NCI-H1092 treated with DMSO at 0.1 percent for 48 hours (cell line): ENCODE results near the gene IFNAR2.
"Not testable (repeated sequence)": the region's sequence is repeated elsewhere in the genome, so short reads cannot be mapped to it uniquely, and the experiment has no call there.

Experiments
- DNase-seq: peaks from one replicate; lab custom pipeline; 2025; lab: John Stamatoyannopoulos, UW

IFNAR2 gene

DNA sequence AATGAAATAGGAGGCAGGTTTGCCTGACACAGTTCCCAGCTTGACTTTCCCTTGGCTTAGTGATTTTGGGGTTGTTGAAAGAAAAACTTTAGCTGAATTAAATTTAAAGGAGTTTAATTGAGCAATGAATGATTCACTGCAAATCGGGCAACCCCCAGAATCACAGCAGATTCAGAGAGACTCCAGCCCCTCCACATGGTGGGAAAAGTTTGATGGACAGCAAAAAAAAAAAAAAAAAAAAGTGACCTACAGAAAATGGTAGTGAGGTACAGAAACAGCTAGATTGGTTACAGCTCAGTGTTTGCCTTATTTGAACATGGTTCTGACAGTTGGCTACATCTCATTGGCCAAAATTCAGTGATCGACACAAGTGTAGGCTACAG lies 12.6 kb upstream of the IFNAR2 start:
- DNase-seq: no peak

DNA sequence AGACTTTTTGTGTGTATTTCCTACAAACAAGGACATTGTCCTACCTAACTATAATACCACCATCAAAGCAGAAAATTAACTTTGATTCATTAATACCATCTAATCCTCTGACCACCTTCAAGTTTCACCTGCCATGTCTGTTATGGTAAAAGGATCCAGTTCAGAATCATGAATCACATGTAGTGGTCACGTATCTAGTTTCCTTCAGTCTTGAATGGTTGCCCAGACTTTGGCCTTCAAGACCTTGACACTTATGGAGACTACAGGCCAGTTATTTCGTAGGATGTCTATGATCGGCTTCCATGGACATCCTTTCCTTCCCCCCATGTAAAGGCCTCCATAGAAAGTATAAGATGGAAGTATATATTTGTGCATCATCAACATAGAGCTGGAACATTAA lies 10.4 kb upstream of the IFNAR2 start:
- DNase-seq: no peak

DNA sequence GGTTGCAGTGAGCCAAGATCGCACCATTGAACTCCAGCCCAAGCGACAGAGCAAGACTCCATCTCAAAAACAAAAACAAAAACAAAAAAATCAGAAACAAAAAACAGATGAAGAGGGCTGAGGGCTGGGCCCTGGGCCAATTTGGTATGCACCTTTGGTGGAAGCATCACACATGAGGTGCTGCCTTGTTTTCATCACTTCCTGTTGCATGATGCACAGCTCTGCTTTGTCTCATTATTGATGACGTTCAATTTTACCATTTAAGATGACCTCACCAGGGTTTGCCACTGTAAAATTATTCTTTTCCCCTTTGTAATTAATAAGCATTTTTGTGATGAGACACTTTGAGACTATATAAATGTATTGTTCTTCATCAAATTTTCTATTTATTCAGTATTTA lies 9.8 kb upstream of the IFNAR2 start:
- DNase-seq: no peak

- not testable (repeated sequence) for DNase-seq
Measured at GRCh38 chr21:33225376-33225775, 4.4 kb upstream of the IFNAR2 start.

DNA sequence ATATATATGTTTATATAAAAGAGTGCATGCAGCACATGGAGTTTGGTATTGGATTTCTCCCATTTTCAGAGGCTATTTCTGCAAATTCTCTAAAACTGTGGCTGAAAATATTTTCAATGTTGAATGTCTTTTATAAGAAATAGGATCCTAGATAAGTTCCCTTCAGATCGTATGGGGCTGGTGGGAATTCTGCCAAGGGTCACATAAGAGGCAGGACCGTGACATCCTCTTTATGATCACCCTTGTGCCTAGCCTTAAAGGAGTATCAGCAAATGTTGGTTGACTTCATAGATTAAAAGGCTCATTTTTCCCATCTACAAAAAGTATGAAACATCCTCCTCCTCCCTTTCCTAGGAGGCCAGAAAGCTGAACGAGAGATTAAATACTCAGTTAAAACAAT lies 1.3 kb upstream of the IFNAR2 start:
- DNase-seq: no peak

DNA sequence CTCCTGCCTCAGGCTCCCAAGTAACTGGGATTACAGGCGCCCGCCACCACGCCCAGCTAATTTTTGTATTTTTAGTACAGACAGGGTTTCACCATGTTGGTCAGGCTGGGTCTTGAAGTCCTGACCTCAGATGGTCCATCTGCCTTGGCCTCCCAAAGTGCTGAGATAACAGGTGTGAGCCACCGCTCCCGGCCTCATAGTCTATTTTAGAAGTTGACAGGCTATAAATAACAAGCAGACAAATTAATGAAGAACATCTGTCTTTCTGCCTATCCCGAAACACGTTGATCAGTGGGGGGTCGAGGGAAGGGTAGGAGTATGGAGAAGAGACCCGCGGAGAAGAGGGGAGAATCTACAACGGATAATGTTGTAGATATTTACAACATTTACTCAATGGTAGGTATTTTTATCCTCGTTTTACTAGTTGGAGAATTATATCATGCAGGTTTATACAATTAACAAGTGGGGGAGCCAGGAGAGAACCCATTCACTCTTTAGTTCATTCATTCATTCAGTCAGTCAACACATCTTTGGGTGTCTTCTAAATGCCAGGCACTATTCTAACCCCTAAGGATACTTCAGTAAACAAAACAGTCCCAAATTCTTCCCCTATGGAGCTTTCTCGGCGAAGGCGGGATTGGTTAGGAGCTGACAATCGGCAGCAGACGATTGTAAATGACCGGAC lies 497 bp upstream of the IFNAR2 start:
- no peak for DNase-seq

- DNase-seq: peak; percentile 38
Measured at GRCh38 chr21:33230545-33231324, 997 bp downstream of the IFNAR2 start.

GRCh38 chr21:33231526-33231925 lies 1.8 kb downstream of the IFNAR2 start:
- no peak for DNase-seq

- DNase-seq: no peak
Measured at GRCh38 chr21:33232291-33233034, 2.7 kb downstream of the IFNAR2 start.

DNA sequence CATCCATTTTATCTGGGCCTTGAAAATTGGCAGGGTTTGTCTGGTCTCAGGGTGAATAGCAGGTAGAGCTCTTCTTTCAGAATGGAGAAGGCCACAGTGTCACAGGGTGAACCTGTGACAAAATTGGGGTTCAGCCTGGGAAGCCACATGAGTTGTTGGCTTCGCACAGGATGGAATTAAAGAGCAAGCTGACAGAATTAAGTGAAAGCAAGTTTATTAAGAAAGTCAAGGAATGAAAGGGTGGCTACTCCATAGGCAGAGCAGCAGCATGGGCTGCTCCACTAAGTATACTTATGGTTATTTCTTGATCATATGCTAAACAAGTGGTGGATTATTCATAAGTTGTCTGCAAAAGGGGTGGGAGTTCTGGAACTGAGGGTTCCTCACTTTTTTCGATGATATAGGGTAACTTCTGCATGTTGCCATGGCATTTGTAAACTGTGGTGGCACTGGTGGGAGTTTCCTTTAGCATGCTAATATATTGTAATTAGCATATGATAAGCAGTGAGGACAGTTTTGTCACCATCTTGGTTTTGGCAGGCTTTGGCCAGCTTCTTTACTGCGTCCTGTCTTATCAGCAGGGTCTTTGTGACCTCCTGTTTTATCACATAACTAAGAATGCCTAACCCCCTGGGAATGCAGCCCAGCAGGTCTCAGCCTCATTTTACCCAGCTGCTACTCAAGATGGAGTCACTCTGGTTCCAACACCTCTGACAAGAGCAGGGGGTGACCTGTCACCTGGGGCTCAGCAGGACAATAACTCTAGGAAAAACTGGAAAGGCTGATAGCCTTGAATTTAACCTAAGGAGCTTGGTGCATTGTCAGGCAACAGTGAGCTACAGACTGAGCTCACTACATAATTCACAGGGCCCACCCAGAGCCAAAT lies 5.1 kb downstream of the IFNAR2 start:
- no peak for DNase-seq

DNA sequence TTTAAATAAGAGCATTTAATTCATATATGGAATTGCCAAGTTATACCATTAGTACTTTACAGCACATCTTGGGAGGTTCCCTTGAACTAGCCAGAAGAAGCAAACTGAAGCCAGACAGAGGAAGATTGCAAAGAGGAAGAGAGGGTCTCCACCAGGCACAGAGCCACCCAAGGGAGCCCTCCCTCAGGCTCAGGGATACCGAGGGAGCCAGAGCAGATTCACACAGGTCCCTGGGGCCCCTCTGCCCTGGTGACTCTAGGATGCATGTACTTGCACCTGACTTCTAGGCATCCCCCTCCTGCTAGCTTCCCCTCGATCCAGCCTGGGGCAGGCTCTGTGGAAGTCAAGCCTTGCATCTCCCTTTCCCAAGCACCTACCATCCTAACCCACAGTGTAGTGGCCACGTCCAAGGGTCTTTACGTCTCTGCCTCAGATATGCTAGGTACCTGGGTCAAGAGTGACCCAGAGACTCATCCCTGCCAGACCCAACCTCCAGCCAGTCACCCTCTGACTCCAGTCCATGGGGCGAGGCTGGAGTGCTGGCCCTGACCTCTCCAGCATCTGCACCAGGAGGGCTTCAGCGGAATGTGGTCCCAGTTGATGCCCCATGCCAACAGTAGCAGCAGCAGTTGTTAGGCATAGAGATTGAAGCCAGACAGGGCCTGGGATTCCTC lies 6.4 kb downstream of the IFNAR2 start:
- DNase-seq: no peak

GRCh38 chr21:33236766-33237165 lies 7.0 kb downstream of the IFNAR2 start:
- DNase-seq: no peak

- DNase-seq: no peak
Measured at GRCh38 chr21:33237486-33237885, 7.7 kb downstream of the IFNAR2 start.

- DNase-seq: no peak
Measured at GRCh38 chr21:33238146-33238545, 8.4 kb downstream of the IFNAR2 start.

DNA sequence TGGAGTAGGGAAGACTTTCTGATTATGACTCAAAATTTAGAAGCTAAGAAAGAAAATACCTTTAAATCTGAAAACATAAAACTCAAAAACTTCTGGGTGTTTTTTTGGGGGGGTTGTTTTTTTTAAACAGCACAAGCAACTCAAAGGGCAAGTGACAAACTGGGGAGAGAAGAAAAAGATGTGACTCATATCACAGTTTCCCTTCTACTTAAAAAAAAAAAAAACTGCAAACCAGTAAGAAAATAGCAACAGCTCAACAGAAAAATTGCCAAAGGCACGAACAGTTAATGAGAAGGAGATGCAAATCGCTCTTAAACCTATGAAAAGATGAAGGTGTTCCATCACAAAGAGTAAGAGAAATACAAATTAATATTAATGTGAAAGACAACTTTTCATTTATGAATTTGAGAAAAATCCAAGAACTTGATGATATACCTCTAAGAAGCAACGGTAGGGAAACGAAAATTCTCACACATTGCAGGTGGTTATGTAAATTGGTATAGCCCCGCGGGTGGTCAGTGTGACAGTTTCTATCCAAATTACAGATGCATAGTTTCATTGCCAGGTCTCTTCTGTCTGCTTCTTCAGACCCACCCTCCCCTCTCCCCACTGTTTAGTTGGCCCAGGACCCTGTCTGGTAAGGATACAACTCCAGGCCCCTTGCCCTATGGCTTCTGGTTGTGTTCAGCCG lies 9.0 kb downstream of the IFNAR2 start:
- no peak for DNase-seq

GRCh38 chr21:33239559-33240127 lies 9.9 kb downstream of the IFNAR2 start:
- DNase-seq: not testable (repeated sequence)

GRCh38 chr21:33240404-33240803 lies 10.7 kb downstream of the IFNAR2 start:
- DNase-seq: no peak

- DNase-seq: no peak
Measured at GRCh38 chr21:33241846-33242245, 12.1 kb downstream of the IFNAR2 start.

- not testable (repeated sequence) for DNase-seq
Measured at GRCh38 chr21:33242846-33243245, 13.1 kb downstream of the IFNAR2 start.

DNA sequence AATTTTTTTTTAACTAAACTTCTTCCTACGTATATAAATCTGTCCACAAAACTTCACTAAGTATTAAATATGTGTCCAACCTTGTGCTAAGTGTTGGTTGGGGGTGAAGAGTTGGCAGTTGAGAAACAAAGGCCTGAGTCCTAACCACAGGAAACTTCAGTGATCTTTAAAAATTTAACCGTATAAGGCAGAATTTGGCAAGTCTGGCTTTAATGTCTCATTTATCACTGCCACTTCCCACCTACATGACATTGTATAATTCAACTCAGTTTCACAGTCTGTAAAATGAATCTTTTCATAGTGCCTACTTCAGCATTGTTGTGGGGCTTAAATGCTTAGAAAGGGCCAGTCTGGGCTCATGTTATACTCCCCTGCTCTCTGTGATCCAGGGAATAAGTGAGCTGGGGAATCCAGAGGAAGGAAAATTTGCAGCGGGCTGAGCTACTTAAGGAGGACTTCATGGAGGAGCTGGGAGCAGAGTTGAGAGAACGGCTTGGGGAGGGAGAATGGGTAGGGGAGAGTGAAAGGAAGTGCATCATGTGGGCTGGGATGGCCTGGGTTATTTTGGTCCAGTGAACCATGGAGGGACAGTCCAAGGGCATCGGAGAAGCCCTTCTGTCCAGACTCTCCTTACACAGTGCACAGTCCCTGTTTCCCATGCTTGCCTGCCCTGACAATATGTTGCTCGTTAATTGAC lies 14.5 kb downstream of the IFNAR2 start:
- DNase-seq: no peak
